G401 (cell line): Measurements from ENCODE around the gene GOLGA8N. TPM values are rescaled to one million over a fixed set of nuclear protein-coding genes. Genes with fewer than 3 reads are reported as not detected.

ENCODE experiments used
- DNase-seq: peaks from one replicate; pipeline ENCODE4 v3.0.0-alpha.2; 2015; ENCODE audit warnings: low spot score
- in situ Hi-C: cut with HindIII; loops from 2 replicates; pipeline ENCODE4 v1.10.0; 2016; ENCODE audit warnings: low sequenced_read_pairs, mixed read lengths
- total RNA-seq: library from RNA; depleted of rRNA; stranded (reverse); fragments of >200 nt; shearing (Covaris generic); gene quantifications from 2 replicates; pipeline ENCODE4 v1.2.3, GENCODE V29; 2014; rRNA removed

GOLGA8N gene
- total RNA-seq, 1 experiment from 2014 or later: not detected

DNA sequence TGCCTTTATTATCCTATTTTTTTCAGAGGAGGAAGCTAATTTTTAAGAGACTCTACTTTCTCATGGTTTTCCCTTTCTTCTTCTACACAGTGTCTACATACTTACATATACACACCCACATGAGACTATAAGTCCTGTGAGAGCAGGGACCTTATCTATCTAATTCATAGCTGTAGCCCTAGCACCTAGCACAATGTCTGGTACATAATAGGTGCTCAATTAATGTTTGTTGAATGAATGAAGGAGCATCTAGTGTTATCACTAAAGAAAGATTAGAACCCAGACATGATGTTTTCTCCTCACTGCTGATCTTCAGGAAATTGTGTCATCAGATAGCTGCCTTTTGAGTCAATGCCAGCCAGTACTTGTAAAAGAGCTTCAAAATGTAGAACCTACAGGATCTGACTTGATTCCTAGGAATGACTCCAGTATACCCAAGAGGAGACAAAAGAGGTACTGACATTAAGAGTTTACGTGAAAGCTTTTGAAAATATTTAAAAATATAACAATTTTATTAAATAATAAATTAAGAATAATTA lies 50.7 kb downstream of the GOLGA8N start:
- DNase-seq: no peak
- in situ Hi-C loops: no loop called here

DNA sequence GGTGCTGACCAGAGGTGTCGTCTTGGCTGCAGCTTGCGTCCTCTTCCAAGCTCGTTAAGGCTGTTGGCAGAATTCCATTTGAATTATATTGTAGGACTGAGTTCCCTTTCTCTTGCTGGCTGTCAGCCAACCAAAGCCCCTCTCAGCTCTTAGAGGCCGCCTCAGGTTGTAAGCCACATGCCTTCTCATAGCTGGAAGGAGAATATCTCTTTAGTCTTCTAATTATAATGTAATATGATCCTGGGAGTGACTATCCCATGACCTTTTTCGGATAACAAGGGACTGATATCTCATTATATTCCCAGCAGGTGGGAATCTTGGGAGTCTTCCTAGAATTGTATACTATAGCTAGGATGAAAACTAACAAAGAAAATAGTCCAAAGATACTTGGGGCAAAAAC lies 53.0 kb downstream of the GOLGA8N start:
- in situ Hi-C loops: no loop called here
- no peak for DNase-seq

DNA sequence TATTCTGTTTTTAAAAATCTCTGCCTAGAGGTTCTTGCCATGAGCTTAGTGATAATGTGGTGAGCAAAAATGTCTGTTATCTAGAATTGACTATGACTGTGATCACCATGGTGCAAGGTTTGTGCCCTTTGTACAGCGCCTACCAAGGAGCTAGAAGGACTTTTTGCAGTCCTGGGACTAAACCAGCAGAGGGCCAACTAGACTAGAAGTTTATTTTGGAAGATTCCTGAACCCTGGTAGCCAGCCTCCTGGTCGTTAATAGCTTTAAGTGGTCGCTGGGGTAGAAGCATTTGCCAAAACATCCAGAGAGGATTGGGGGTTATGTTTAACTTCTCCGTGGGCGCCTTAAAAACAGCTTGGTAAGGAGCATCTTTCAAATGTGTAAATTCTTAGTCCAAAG lies 56.1 kb downstream of the GOLGA8N start:
- in situ Hi-C loops: no loop called here
- no peak for DNase-seq

DNA sequence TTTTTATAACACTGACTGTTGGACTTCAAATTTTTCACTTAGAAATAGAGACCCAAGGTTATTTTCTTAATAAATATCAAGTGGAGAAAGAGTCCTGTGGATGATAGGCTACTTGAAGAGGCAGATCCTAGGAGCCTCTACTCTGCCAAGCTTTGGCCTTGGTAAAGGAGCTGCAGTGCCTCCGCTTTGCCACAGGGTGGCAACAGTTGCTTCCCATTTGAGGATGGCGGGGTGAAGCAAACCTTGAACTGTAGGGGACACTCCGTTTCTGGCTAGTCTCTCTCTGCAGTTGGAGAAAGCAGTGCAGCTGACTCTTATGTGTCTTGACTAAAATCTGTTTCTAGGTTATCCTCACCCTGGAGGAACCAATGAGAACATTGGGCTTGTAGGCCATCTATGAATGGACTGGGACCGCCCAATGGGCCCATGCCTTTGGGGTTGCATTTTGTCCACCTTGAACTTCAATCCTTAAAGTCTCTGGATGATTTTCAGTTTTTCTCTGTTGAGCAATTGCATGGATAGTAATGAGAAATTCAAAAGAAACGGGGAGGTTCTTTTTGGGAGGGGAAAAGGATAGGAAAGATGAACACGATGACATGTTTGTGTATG lies 58.1 kb downstream of the GOLGA8N start:
- no peak for DNase-seq
- in situ Hi-C loops: no loop called here

DNA sequence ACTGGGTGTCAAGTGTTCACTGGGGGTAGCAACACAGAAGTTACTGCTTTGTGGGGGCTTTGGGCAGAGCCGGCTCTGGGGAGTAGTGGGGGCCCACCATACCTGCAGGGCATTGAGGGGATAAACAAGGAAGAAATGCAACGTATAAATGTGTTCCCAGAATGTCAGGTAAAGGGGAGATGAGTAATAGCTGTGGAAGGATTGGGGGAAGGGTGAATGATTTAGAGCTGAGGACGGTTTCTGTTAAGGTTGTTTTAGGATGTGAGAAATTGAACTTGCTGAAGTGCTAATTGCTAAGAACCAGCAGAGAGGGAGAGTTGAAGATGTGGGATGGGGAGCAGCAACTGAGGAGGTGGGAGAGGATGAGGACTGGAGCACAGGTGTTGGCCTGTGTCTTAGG lies 58.9 kb downstream of the GOLGA8N start:
- DNase-seq: no peak
- in situ Hi-C loops: no loop called here

DNA sequence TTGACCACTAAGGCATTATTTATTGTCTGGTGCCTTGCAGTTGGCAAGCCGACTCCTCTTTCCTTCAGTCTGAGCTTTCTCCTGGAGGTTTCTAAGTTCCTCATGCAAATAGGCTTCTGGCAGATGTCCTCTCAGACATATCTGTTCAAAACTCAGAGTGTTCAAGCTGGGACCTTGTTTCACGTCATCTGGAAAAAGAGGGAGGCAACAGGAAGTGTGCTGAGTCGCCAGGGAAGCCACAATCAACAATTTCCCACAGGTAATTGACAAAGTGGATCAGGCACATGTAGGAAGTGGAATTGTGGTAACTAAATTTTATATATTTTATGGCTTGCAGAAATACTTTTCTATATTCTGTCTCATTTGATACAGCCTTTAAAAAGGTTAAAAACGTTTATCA lies 62.8 kb downstream of the GOLGA8N start:
- no peak for DNase-seq
- in situ Hi-C loops: no loop called here

DNA sequence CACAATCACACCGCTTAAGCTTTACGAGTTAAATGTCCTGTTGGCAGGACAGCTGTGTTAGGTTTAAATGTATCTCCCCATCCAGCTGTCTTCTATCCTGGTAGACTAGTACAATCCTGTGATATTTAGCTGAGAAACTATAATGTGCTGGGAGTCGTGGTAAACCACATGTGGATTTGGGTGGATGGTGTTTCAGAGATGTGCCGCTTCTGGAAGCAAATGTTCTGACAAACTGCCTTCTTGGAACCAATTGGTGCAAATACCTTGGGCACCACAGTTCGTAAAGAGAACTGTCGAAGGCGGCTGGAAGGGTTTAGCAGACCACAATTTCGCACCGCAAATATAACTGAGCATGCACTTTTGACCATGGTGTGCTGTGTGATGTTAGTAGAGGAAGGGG lies 63.2 kb downstream of the GOLGA8N start:
- in situ Hi-C loops: no loop called here
- no peak for DNase-seq

Other genes with a start within 250 kb of the GOLGA8N start
- not detected in 2 replicates for gene GOLGA8K, start 190.2 kb upstream of the GOLGA8N start, total RNA-seq
- not detected in 2 replicates for gene GOLGA8O, start 137.8 kb upstream of the GOLGA8N start, total RNA-seq
- gene ARHGAP11A, start 22.0 kb downstream of the GOLGA8N start, total RNA-seq: 29.0 and 44.1 TPM in 2 replicates
- gene SCG5, start 48.3 kb downstream of the GOLGA8N start, total RNA-seq: 0.18 TPM in 1 of 2 replicates, not detected in the other
- gene GREM1, start 124.5 kb downstream of the GOLGA8N start, total RNA-seq: 0.75 and 1.0 TPM in 2 replicates